OCI-LY7 (cell line): Measurements from ENCODE around the gene ITLN2. TPM values are rescaled to one million over a fixed set of nuclear protein-coding genes. Genes with fewer than 3 reads are reported as not detected.

Experiments
- Bru-seq: library from RNA; stranded (reverse); fragments of 400-500 nt; gene quantifications from one replicate; lab custom pipeline; 2021; lab: Mats Ljungman, UMichigan
- BruChase-seq, 2 experiments: library from RNA; stranded (reverse); fragments of 400-500 nt; gene quantifications; one replicate each; lab custom pipeline; 2021; lab: Mats Ljungman, UMichigan
- BruUV-seq: library from RNA; stranded (reverse); fragments of 400-500 nt; replicated peaks from 2 replicates; lab custom pipeline; 2021; lab: Mats Ljungman, UMichigan
- CTCF ChIA-PET: fragments of 300-600 bp; sonication (Branson Sonifier 250); formaldehyde crosslinking; loops from one replicate; lab custom pipeline; 2022; ENCODE audit warnings: antibody characterized with exemption; ENCODE audit not compliant: unreplicated experiment; lab: Charles Lee
- POLR2A ChIA-PET: fragments of 300-600 bp; sonication (Branson Sonifier 250); formaldehyde crosslinking; loops from one replicate; lab custom pipeline; 2022; ENCODE audit warnings: antibody characterized with exemption; lab: Charles Lee
- DNase-seq: peaks from one replicate; pipeline ENCODE4 v3.0.0-alpha.2; 2015; ENCODE audit warnings: low spot score
- H2AFZ ChIP-seq: fragments of 200-600 bp; sonication (generic), shearing (Covaris generic); 2 replicates; pipeline ENCODE4 v1.6.1; 2014; ENCODE audit warnings: mild to moderate bottlenecking, antibody characterized with exemption, low read length, moderate library complexity
- H3K27ac ChIP-seq: fragments of 200-600 bp; sonication (generic); 2 replicates; pipeline ENCODE4 v1.5.1; 2014; ENCODE audit warnings: mixed run types, low read depth, mild to moderate bottlenecking, moderate library complexity, low read length, inconsistent platforms; ENCODE audit not compliant: poor library complexity, severe bottlenecking
- H3K36me3 ChIP-seq: fragments of 200-600 bp; sonication (generic); 2 replicates; pipeline ENCODE4 v1.6.1; 2014; ENCODE audit warnings: mild to moderate bottlenecking, antibody characterized with exemption, low read length, moderate library complexity, mixed read lengths; ENCODE audit not compliant: insufficient read depth
- H3K4me1 ChIP-seq: fragments of 200-600 bp; sonication (generic); 2 replicates; pipeline ENCODE4 v1.5.1; 2014; ENCODE audit warnings: mild to moderate bottlenecking, low read length; ENCODE audit not compliant: insufficient read depth, poor library complexity, severe bottlenecking
- H3K4me2 ChIP-seq: fragments of 200-600 bp; sonication (generic); 2 replicates; pipeline ENCODE4 v1.6.1; 2014; ENCODE audit warnings: mild to moderate bottlenecking, low read length
- H3K4me3 ChIP-seq: fragments of 200-600 bp; sonication (generic); 2 replicates; pipeline ENCODE4 v1.5.1; 2014; ENCODE audit warnings: mild to moderate bottlenecking, low read depth, low read length; ENCODE audit not compliant: poor library complexity, severe bottlenecking
- H3K79me2 ChIP-seq: fragments of 200-600 bp; sonication (generic); 2 replicates; pipeline ENCODE4 v1.6.1; 2016; ENCODE audit warnings: low read depth, mild to moderate bottlenecking, low read length, moderate library complexity, mixed read lengths; ENCODE audit not compliant: insufficient read depth
- H3K9me2 ChIP-seq: fragments of 200-600 bp; sonication (generic); 2 replicates; pipeline ENCODE4 v1.6.1; 2016; ENCODE audit warnings: mild to moderate bottlenecking, low read length, mixed read lengths; ENCODE audit not compliant: insufficient read depth
- H3K9me3 ChIP-seq: fragments of 200-600 bp; sonication (generic); 2 replicates; pipeline ENCODE4 v1.6.1; 2014; ENCODE audit warnings: mild to moderate bottlenecking, mixed run types, low read length, mixed read lengths
- H4K20me1 ChIP-seq: fragments of 200-600 bp; sonication (generic); 2 replicates; pipeline ENCODE4 v1.6.1; 2014; ENCODE audit warnings: mild to moderate bottlenecking, antibody characterized with exemption, low read length, moderate library complexity, mixed read lengths; ENCODE audit not compliant: insufficient read depth
- CTCF ChIP-seq: fragments of 200-600 bp; sonication (generic); conservative IDR thresholded peaks from 2 replicates; pipeline ENCODE4 v1.5.1; 2014; ENCODE audit warnings: mild to moderate bottlenecking, antibody characterized with exemption, low read length, moderate library complexity, mixed read lengths
- EZH2phosphoT487 ChIP-seq: fragments of 200-600 bp; sonication (generic); IDR thresholded peaks from 2 replicates; pipeline ENCODE4 v1.6.1; 2018; ENCODE audit warnings: low read depth, borderline replicate concordance, mild to moderate bottlenecking, mixed run types, antibody characterized with exemption, low read length, moderate library complexity, mixed read lengths
- intact Hi-C: fragments of 100-400 bp; cut with micrococcal nuclease; formaldehyde crosslinking; loops from one replicate; pipeline ENCODE4 v1.10.0; 2022; ENCODE audit not compliant: unreplicated experiment
- long read RNA-seq: library from polyadenylated mRNA; stranded (forward); transcript quantifications from one replicate; pipeline ENCODE4 v2.0.0, GENCODE V29; 2022
- total RNA-seq, 2 experiments: library from RNA; depleted of rRNA in 1 of 2; stranded (reverse); fragments of >200 nt in 1 of 2; shearing (Covaris generic) in 1 of 2; gene quantifications; 2 replicates each; pipeline ENCODE4 v1.2.3, GENCODE V29; 2014 to 2022

ITLN2 gene
- not detected in 2 replicates for total RNA-seq (2014; rRNA removed; shearing (Covaris generic))
- total RNA-seq (2022), result not detected in 2 replicates
- Bru-seq, nascent RNA, result not detected
- BruChase-seq, experiment 1, labeled RNA remaining after a 6-hour chase, result not detected
- percentile 6 among the genes with signal in this experiment for BruChase-seq, experiment 2, labeled RNA remaining after a 2-hour chase
- long read RNA-seq, result 0 reads

- H3K9me3 ChIP-seq, result no peaks in the 10 kb centered on the region
- POLR2A ChIA-PET, result interaction anchor here (0.5 to 0.7 kb wide), 2 partner anchors 121 to 929 kb away, joined by 3 read pairs; no protein-coding TSS in a partner anchor
- H2AFZ ChIP-seq, result peak within 1 kb of the TSS; percentile 60
- no peak within 1 kb of the TSS for H3K27ac ChIP-seq
- intact Hi-C loops, result loop anchor here (10.0 kb wide), 1 partner anchor 340 kb away; no protein-coding TSS in a partner anchor
- no peak for TF ChIP-seq EZH2phosphoT487
- peak; percentile 90 for TF ChIP-seq CTCF
- H3K9me2 ChIP-seq, result no peaks in the 10 kb centered on the region
- no peak within 1 kb of the TSS for H3K4me2 ChIP-seq
- CTCF ChIA-PET, result interaction anchor here (1.3 to 5.1 kb wide), 4 partner anchors 33 to 279 kb away, joined by 4 to 52 read pairs (median 6); no protein-coding TSS in a partner anchor
- no peaks in the 10 kb centered on the region for H4K20me1 ChIP-seq
- no peaks in the 10 kb centered on the region for H3K36me3 ChIP-seq
- peak; percentile 77 for DNase-seq
- no TSS peak for BruUV-seq
- H3K4me1 ChIP-seq, result no peaks in the 10 kb centered on the region
- H3K4me3 ChIP-seq, result no peak within 1 kb of the TSS
- H3K79me2 ChIP-seq, result no peaks in the 10 kb centered on the region
Measured at GRCh38 chr1:160954158-160955104, at the start of gene ITLN2. TSS of gene ITLN2 (minus strand) at chr1:160954809. CDS start at chr1:160954741, 68 bp downstream.

DNA sequence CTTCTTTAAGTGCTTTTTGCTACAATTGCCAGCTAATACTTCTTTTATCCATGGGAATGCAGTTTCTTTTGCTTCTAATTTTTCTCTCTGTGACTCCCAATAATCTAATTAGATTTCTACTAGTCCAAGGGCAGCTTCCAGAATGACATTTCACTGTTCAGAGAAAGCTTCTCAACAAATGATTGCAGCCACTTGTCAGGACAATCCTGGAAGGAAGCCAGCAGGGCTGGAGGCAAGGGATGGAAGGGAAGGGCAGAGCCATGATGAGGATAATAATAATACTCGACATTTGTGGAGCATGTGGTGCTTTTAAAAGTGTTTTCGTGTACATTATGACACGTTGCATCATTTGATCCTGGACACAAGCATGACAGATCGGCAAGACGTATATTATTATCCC, 46.9 kb upstream of the ITLN2 start:
- no peaks in the 10 kb centered on the region for H4K20me1 ChIP-seq
- no peaks in the 10 kb centered on the region for H3K9me3 ChIP-seq
- peaks cover 12% of the 10 kb centered on the region for H3K36me3 ChIP-seq
- no peaks in the 10 kb centered on the region for H3K79me2 ChIP-seq
- DNase-seq, result no peak
- peaks cover 11% of the 10 kb centered on the region for H3K4me1 ChIP-seq
- BruUV-seq, result no TSS peak
- no peak overlapping the region for H3K4me2 ChIP-seq
- intact Hi-C loops, result no loop called here
- H3K27ac ChIP-seq, result no peak overlapping the region
- CTCF ChIA-PET, result no interaction called here
- H2AFZ ChIP-seq, result no peak overlapping the region
- H3K9me2 ChIP-seq, result no peaks in the 10 kb centered on the region
- no peak overlapping the region for H3K4me3 ChIP-seq
- TF ChIP-seq CTCF (no peak), EZH2phosphoT487 (no peak)
- POLR2A ChIA-PET, result interaction anchor here (0.6 to 0.7 kb wide), 2 partner anchors 50 to 369 kb away, joined by 3 to 7 read pairs; no protein-coding TSS in a partner anchor
